Thyroid gland (tissue), 4 donors: ENCODE results near the gene ADCY3. TPM values are rescaled to one million over a fixed set of nuclear protein-coding genes. Genes with fewer than 3 reads are reported as not detected.

Experiments used
- DNase-seq, 2 donors: peaks; one replicate each; pipeline ENCODE4 v3.0.0-alpha.2; 2019
- H3K27ac ChIP-seq, 3 donors: fragments of 200-600 bp; sonication (generic); 1 replicate in 2 of 3; 2 replicates in 1 of 3; pipeline ENCODE4 v1.5.1; 2016 to 2019; ENCODE audit warnings: mild to moderate bottlenecking in 1 of 3, moderate library complexity in 1 of 3
- H3K27me3 ChIP-seq: fragments of 200-600 bp; sonication (generic); one replicate; pipeline ENCODE4 v1.5.1; 2019
- H3K36me3 ChIP-seq, 2 donors: fragments of 200-600 bp; sonication (generic); one replicate each; pipeline ENCODE4 v1.5.1; 2016 to 2019
- H3K4me1 ChIP-seq, 2 donors: fragments of 200-600 bp; sonication (generic); one replicate each; pipeline ENCODE4 v1.5.1; 2017 to 2019
- H3K4me3 ChIP-seq, 3 donors: fragments of 200-600 bp; sonication (generic); replicated peaks in 1 of 3; 1 replicate in 2 of 3; 2 replicates in 1 of 3; pipeline ENCODE4 v1.5.1; 2016; ENCODE audit warnings: mild to moderate bottlenecking in 1 of 3
- H3K9me3 ChIP-seq: fragments of 200-600 bp; sonication (generic); one replicate; pipeline ENCODE4 v1.5.1; 2017
- POLR2A ChIP-seq, 2 donors: fragments of 450-650 bp; IDR thresholded peaks; one replicate each; pipeline ENCODE4 v1.6.1; 2017; ENCODE audit warnings: antibody characterized with exemption in 2 of 2, mild to moderate bottlenecking in 2 of 2, moderate library complexity in 1 of 2
- WGBS, 2 donors: methylation state at CpG; one replicate each; pipeline ENCODE4 v1.1.5; 2017; 5-methylcytosine and 5-hydroxymethylcytosine counted together
- intact Hi-C: fragments of 100-400 bp; cut with DNase I; formaldehyde crosslinking; loops from one replicate; pipeline ENCODE4 v1.15.1; 2023
- total RNA-seq, 4 donors: library from RNA; depleted of rRNA; stranded (reverse); fragments of >200 nt; gene quantifications; one replicate each; pipeline ENCODE4 v1.2.3, GENCODE V29; 2016
- TF ChIP-seq, protein P1 (sequence below), 6 experiments: fragments of 200-600 bp in 3 of 6; fragments of 450-650 bp in 3 of 6; sonication (generic) in 3 of 6; IDR thresholded peaks; one replicate each; pipeline ENCODE4 v1.5.1; 2016 to 2019; ENCODE audit warnings: antibody characterized with exemption in 6 of 6, mild to moderate bottlenecking in 2 of 6, inconsistent platforms in 1 of 6, moderate library complexity in 1 of 6

Gene ADCY3
- total RNA-seq, 4 donors from 2014 or later: 17.5 to 38.7 (median 29.2) TPM

DNA sequence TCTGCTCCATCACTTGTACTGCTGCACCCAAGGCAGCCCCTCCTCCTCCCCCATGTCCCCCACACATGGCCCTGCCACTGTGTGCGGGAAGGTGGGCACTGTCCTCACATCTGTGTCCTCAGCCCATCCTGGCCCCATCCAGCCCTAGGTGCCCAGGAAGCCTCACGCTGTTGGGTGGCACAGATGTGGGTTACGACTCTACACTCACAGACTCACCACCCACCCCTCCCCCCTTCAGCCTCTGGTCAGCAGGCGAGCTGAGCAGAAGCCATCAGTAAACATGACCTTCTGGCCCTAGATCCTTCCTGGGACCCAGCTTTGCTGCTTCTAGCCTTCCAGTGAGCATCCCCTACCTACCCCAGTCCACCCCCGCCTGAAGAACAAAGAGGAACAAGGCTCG lies 43.0 kb downstream of the ADCY3 start:
- Histone ChIP-seq H3K27ac (no peak overlapping the region), H3K9me3 (no peaks in the 10 kb centered on the region), H3K36me3 (no peaks in the 10 kb centered on the region), H3K27me3 (no peaks in the 10 kb centered on the region), H3K4me3 (no peak overlapping the region), H3K4me1 (peaks cover 0 to 24% of the 10 kb centered on the region in 2 donors)
- DNase-seq: no peak
- 95 to 100% methylated on average over 6 of the region's 6 CpGs for WGBS, 2 donors
- TF ChIP-seq POLR2A (IDR thresholded peaks at IDR 0.05): no peak
- TF ChIP-seq, protein P1, sequence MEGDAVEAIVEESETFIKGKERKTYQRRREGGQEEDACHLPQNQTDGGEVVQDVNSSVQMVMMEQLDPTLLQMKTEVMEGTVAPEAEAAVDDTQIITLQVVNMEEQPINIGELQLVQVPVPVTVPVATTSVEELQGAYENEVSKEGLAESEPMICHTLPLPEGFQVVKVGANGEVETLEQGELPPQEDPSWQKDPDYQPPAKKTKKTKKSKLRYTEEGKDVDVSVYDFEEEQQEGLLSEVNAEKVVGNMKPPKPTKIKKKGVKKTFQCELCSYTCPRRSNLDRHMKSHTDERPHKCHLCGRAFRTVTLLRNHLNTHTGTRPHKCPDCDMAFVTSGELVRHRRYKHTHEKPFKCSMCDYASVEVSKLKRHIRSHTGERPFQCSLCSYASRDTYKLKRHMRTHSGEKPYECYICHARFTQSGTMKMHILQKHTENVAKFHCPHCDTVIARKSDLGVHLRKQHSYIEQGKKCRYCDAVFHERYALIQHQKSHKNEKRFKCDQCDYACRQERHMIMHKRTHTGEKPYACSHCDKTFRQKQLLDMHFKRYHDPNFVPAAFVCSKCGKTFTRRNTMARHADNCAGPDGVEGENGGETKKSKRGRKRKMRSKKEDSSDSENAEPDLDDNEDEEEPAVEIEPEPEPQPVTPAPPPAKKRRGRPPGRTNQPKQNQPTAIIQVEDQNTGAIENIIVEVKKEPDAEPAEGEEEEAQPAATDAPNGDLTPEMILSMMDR (IDR thresholded peaks at IDR 0.05): no peak
- intact Hi-C loops: no loop called here

DNA sequence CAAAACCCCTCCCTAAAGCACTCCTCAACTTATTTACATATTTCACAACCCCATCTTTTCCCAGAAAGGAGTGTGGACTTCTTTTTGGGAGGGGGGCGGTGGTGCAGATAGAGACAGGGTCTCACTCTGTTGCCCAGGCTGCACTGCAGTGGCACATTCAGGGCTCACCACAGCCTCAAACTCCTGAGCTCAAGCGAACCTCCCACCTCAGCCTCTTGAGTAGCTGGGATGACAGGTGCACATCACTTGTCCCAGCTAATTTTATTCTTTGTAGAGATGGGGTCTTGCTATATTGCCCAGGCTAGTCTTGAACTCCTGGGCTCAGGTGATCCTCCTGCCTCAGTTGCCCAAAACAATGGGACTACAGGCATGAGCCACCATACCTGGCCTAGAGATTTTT lies 44.1 kb downstream of the ADCY3 start:
- Histone ChIP-seq H3K9me3 (no peaks in the 10 kb centered on the region), H3K27me3 (no peaks in the 10 kb centered on the region), H3K36me3 (no peaks in the 10 kb centered on the region), H3K4me3 (no peak overlapping the region), H3K4me1 (peaks cover 0 to 25% of the 10 kb centered on the region in 2 donors), H3K27ac (no peak overlapping the region)
- TF ChIP-seq, protein P1 (IDR thresholded peaks at IDR 0.05): no peak
- no peak for TF ChIP-seq POLR2A (IDR thresholded peaks at IDR 0.05)
- 93 to 97% methylated on average over 2 of the region's 2 CpGs for WGBS, 2 donors
- DNase-seq: no peak
- intact Hi-C loops: no loop called here

DNA sequence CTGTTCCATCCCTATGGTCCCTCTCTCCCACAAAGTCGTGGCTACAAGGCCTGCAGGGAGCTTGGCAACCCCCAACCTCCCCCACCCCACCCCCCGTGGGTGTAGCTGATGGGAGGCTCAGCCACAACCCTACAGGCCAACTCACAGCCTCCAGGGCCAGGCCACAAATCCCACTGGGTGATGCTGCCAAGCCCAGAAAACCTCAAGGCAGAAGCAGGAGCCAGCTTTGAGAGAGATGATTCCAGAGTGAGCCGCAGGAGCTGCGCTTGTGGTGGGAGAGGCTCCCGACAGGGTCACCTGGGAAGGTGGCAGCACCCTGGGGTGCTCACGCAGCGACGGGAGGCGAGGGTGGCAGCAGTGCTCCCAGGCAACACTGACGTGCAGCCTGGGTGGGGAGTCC lies 44.8 kb downstream of the ADCY3 start:
- H3K27ac ChIP-seq: peak overlapping the region in 1 of 3 donors; percentile 63
- WGBS, 2 donors: 90 to 92% methylated on average over 7 to 10 of the region's 10 CpGs
- intact Hi-C loops: no loop called here

DNA sequence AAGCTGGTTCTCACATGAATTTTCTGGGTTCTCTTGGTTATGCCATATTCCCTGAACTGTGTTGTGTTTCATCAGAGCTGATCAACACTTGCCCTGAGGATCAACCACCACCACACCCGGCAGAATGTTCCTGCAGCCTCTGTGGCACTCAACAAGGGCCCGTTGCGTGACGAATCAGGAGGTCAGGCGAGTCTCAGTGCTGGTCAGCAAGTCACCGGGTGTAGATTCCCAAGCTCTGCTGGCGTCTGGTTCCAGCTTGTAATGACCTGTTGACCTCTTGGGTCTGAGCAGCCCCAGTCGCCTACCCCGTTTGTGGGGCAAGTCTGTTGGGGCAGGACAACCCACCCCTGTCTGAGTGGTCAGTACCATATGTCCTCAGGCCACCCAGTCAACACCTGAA lies 46.0 kb downstream of the ADCY3 start:
- intact Hi-C loops: no loop called here
- Histone ChIP-seq H3K4me3 (no peak overlapping the region), H3K4me1 (peaks cover 0 to 25% of the 10 kb centered on the region in 2 donors), H3K27ac (peak overlapping the region in 2 of 3 donors; percentile 40 to 63), H3K27me3 (no peaks in the 10 kb centered on the region), H3K9me3 (no peaks in the 10 kb centered on the region), H3K36me3 (no peaks in the 10 kb centered on the region)
- TF ChIP-seq, protein P1 (IDR thresholded peaks at IDR 0.05): no peak
- no peak for TF ChIP-seq POLR2A (IDR thresholded peaks at IDR 0.05)
- 89 to 95% methylated on average over 7 to 9 of the region's 9 CpGs for WGBS, 2 donors
- no peak for DNase-seq

More for the DNA sequence above, 44.8 kb downstream of the ADCY3 start:
- Histone ChIP-seq H3K27me3 (no peaks in the 10 kb centered on the region), H3K36me3 (no peaks in the 10 kb centered on the region), H3K4me1 (peaks cover 0 to 25% of the 10 kb centered on the region in 2 donors), H3K4me3 (no peak overlapping the region), H3K9me3 (no peaks in the 10 kb centered on the region)
- no peak for TF ChIP-seq POLR2A (IDR thresholded peaks at IDR 0.05)
- TF ChIP-seq, protein P1 (IDR thresholded peaks at IDR 0.05): no peak
- no peak for DNase-seq

DNA sequence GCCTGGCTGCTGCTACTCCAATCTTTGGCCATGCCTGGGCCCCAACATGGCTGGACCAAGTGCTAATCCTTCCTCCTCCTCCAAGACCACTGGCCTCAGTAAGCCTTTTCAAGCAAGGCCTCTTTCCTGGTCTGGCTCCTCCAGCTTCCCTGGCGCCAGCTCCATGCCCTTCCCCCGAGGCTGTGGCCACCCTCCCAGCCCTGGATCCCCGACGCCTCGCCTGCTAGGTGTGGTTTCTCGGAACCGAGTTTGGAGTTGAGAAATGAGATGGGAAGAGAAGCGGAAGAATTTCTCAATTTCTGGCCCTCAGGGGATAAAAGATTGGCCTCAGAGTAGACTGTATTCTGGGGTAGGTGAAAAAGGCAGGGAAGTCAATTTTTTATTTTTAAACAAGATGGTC lies 46.4 kb downstream of the ADCY3 start:
- Histone ChIP-seq H3K4me1 (peaks cover 0 to 25% of the 10 kb centered on the region in 2 donors), H3K4me3 (no peak overlapping the region), H3K27me3 (no peaks in the 10 kb centered on the region), H3K9me3 (no peaks in the 10 kb centered on the region), H3K27ac (peak overlapping the region in 2 of 3 donors; percentile 10 to 63), H3K36me3 (no peaks in the 10 kb centered on the region)
- DNase-seq: no peak
- intact Hi-C loops: no loop called here
- 77 to 85% methylated on average over 8 of the region's 8 CpGs for WGBS, 2 donors
- TF ChIP-seq POLR2A (IDR thresholded peaks at IDR 0.05): no peak
- TF ChIP-seq, protein P1 (IDR thresholded peaks at IDR 0.05): no peak
